ENCODE measurements around the gene STRBP.
"Not testable (repeated sequence)": the region's sequence is repeated elsewhere in the genome, so short reads cannot be mapped to it uniquely, and the experiment has no call there.

Gene STRBP

GRCh38 chr9:123261006-123261677 is 7.2 kb downstream of the STRBP start:
- no peak overlapping the region for H3K9ac ChIP-seq (ENCODE audit: low read depth, low read length)
- no peaks in the 10 kb centered on the region for H3K36me3 ChIP-seq (ENCODE audit: control insufficient read depth, insufficient read depth, low read length)
- H3K9me3 ChIP-seq (ENCODE audit: control insufficient read depth, insufficient read depth, low read length), result no peaks in the 10 kb centered on the region
- H3K27me3 ChIP-seq (ENCODE audit: control insufficient read depth, insufficient read depth, low read length), result no peaks in the 10 kb centered on the region
- no peak overlapping the region for H3K4me3 ChIP-seq (ENCODE audit: low read depth, low read length)
- H3K4me1 ChIP-seq (ENCODE audit: control insufficient read depth, insufficient read depth, low read length), result peaks cover 23% of the 10 kb centered on the region

DNA sequence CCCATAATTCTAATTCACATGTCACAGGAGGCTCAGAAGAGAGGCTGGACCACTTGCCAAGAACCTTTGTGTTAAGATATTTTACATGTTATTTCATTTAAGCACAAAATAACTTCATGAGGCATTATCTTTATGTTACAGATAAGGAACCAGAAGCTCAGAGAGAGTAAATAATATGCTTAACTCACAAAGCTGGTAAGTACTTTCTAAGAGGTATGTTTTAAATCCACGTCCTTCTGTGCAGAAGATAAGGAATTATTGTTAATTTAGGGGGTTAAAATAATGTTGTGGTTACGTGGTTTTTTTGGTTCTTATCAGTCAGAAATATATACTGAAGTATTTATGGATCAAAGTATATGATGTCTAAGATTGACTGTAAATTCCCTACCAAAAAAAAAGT is 8.0 kb downstream of the STRBP start:
- Histone ChIP-seq H3K4me1 (ENCODE audit: control insufficient read depth, insufficient read depth, low read length) (peaks cover 17% of the 10 kb centered on the region), H3K27me3 (ENCODE audit: control insufficient read depth, insufficient read depth, low read length) (no peaks in the 10 kb centered on the region), H3K9ac (ENCODE audit: low read depth, low read length) (no peak overlapping the region), H3K36me3 (ENCODE audit: control insufficient read depth, insufficient read depth, low read length) (no peaks in the 10 kb centered on the region), H3K9me3 (ENCODE audit: control insufficient read depth, insufficient read depth, low read length) (no peaks in the 10 kb centered on the region), H3K4me3 (ENCODE audit: low read depth, low read length) (no peak overlapping the region)

DNA sequence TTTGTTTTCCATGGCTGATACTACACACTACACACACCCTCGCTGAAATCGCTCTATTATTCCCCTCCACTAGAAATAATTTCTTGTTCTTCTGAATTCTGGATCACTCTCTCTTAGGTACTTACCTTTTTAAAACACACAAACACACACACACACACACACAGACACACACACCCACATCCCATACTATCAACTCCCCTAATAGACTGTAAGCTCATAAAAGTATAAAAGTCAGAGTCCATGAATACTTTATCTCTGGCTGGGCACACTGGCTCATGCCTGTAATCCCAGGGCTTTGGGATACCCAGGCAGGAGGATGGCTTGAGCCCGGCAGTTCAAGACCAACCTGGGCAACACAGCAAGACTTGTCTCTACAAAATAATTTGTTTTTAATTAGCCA is 11.1 kb downstream of the STRBP start:
- no peaks in the 10 kb centered on the region for H3K27me3 ChIP-seq (ENCODE audit: control insufficient read depth, insufficient read depth, low read length)
- H3K4me1 ChIP-seq (ENCODE audit: control insufficient read depth, insufficient read depth, low read length), result peaks cover 2% of the 10 kb centered on the region
- H3K36me3 ChIP-seq (ENCODE audit: control insufficient read depth, insufficient read depth, low read length), result no peaks in the 10 kb centered on the region
- no peak overlapping the region for H3K4me3 ChIP-seq (ENCODE audit: low read depth, low read length)
- H3K9ac ChIP-seq (ENCODE audit: low read depth, low read length), result no peak overlapping the region
- no peaks in the 10 kb centered on the region for H3K9me3 ChIP-seq (ENCODE audit: control insufficient read depth, insufficient read depth, low read length)

DNA sequence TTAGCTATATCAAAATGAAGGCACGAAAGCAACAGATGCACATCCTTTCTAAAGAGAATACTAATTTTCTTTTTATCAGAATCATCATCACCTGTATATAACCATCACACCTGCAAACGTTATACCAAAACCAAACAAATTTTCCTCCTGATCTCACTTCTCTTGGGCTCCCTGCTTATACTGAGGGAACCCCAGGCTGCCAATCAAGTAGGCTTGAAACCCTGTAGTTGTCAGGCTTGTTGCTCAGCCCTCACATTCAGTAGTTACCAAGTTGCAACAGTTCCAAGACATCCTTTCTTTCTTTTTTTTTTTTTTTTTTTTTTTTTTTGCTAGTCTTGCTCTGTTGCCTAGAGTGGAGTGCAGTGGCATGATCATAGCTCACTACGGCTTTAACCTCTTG is 12.7 kb downstream of the STRBP start:
- Histone ChIP-seq H3K4me3 (ENCODE audit: low read depth, low read length) (no peak overlapping the region), H3K4me1 (ENCODE audit: control insufficient read depth, insufficient read depth, low read length) (no peaks in the 10 kb centered on the region), H3K36me3 (ENCODE audit: control insufficient read depth, insufficient read depth, low read length) (no peaks in the 10 kb centered on the region), H3K9ac (ENCODE audit: low read depth, low read length) (no peak overlapping the region), H3K9me3 (ENCODE audit: control insufficient read depth, insufficient read depth, low read length) (no peaks in the 10 kb centered on the region), H3K27me3 (ENCODE audit: control insufficient read depth, insufficient read depth, low read length) (no peaks in the 10 kb centered on the region)

- no peaks in the 10 kb centered on the region for H3K9me3 ChIP-seq (ENCODE audit: control insufficient read depth, insufficient read depth, low read length)
Observed at GRCh38 chr9:123253204-123253603, 15.2 kb downstream of the STRBP start.

GRCh38 chr9:123251741-123252140 is 16.6 kb downstream of the STRBP start:
- Histone ChIP-seq H3K36me3 (ENCODE audit: control insufficient read depth, insufficient read depth, low read length) (no peaks in the 10 kb centered on the region), H3K4me1 (ENCODE audit: control insufficient read depth, insufficient read depth, low read length) (no peaks in the 10 kb centered on the region), H3K9ac (ENCODE audit: low read depth, low read length) (no peak overlapping the region), H3K9me3 (ENCODE audit: control insufficient read depth, insufficient read depth, low read length) (no peaks in the 10 kb centered on the region), H3K4me3 (ENCODE audit: low read depth, low read length) (no peak overlapping the region), H3K27me3 (ENCODE audit: control insufficient read depth, insufficient read depth, low read length) (no peaks in the 10 kb centered on the region)

More at GRCh38 chr9:123253204-123253603, 15.2 kb downstream of the STRBP start:
- Histone ChIP-seq H3K36me3 (ENCODE audit: control insufficient read depth, insufficient read depth, low read length) (no peaks in the 10 kb centered on the region), H3K4me1 (ENCODE audit: control insufficient read depth, insufficient read depth, low read length) (no peaks in the 10 kb centered on the region), H3K27me3 (ENCODE audit: control insufficient read depth, insufficient read depth, low read length) (no peaks in the 10 kb centered on the region), H3K4me3 (ENCODE audit: low read depth, low read length) (no peak overlapping the region), H3K9ac (ENCODE audit: low read depth, low read length) (no peak overlapping the region)

DNA sequence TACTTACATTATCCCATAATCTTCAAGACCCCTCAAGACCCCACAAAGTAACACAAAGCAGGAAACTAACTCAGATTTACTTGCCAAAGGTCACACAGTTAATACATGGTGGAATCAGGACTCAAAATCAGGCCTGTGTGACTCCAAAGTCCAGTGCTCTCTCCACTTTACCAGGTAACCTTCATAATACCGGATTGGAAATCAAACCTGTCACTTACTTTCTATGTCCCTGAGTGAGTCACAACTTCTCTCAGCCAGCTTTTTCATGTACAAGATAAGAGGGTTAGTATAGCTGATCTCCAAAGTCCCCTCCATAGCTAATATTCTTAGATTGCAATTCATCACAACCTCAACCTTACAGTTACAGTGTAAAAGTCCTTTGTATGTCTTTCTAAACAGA is 17.1 kb downstream of the STRBP start:
- no peak overlapping the region for H3K9ac ChIP-seq (ENCODE audit: low read depth, low read length)
- no peaks in the 10 kb centered on the region for H3K9me3 ChIP-seq (ENCODE audit: control insufficient read depth, insufficient read depth, low read length)
- H3K27me3 ChIP-seq (ENCODE audit: control insufficient read depth, insufficient read depth, low read length), result no peaks in the 10 kb centered on the region
- no peaks in the 10 kb centered on the region for H3K36me3 ChIP-seq (ENCODE audit: control insufficient read depth, insufficient read depth, low read length)
- peaks cover 2% of the 10 kb centered on the region for H3K4me1 ChIP-seq (ENCODE audit: control insufficient read depth, insufficient read depth, low read length)
- no peak overlapping the region for H3K4me3 ChIP-seq (ENCODE audit: low read depth, low read length)

DNA sequence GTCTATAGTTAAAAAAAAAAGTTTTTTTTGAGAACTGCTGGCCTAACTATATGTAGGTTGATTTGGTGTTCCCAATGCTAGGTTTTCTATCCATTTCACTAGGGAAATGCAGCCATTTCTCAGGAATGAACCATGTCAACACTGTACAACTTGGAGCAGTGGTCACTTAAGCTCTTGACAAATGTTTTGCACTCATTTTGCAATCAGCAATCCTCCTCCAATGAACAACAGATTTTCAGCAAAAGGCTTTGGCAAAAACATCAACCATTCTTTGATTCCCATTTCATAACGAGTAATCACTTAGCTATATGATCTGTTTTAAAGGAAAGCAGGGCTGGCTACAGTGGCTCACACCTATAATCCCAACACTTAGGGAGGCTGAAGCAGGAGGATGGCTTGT is 17.9 kb downstream of the STRBP start:
- H3K9ac ChIP-seq (ENCODE audit: low read depth, low read length), result no peak overlapping the region
- H3K4me3 ChIP-seq (ENCODE audit: low read depth, low read length), result no peak overlapping the region
- H3K36me3 ChIP-seq (ENCODE audit: control insufficient read depth, insufficient read depth, low read length), result no peaks in the 10 kb centered on the region
- no peaks in the 10 kb centered on the region for H3K9me3 ChIP-seq (ENCODE audit: control insufficient read depth, insufficient read depth, low read length)
- H3K4me1 ChIP-seq (ENCODE audit: control insufficient read depth, insufficient read depth, low read length), result peaks cover 2% of the 10 kb centered on the region
- no peaks in the 10 kb centered on the region for H3K27me3 ChIP-seq (ENCODE audit: control insufficient read depth, insufficient read depth, low read length)

DNA sequence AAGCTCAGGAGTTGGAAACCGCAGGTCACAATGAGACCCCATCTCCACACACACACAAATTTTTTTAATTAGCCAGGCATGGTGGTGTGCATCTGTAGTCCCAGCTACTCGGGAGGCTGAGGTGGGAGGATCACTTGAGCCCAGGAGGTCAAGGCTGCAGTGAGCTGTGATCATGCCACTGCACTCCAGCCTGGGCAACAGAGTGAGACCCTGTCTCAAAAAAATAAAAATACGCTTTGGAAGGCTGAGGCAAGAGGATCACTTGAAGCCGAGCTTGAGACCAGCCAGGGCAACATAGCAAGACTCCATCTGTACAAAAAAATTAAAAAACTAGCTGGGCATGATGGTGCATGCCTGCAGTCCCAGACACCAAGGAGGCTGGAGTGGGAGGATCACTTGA is 19.2 kb downstream of the STRBP start:
- not testable (repeated sequence) for H3K9ac ChIP-seq (ENCODE audit: low read depth, low read length); H3K36me3 ChIP-seq (ENCODE audit: control insufficient read depth, insufficient read depth, low read length); H3K4me1 ChIP-seq (ENCODE audit: control insufficient read depth, insufficient read depth, low read length); H3K4me3 ChIP-seq (ENCODE audit: low read depth, low read length); H3K9me3 ChIP-seq (ENCODE audit: control insufficient read depth, insufficient read depth, low read length); H3K27me3 ChIP-seq (ENCODE audit: control insufficient read depth, insufficient read depth, low read length)

GRCh38 chr9:123248630-123249029 is 19.8 kb downstream of the STRBP start:
- Histone ChIP-seq H3K27me3 (ENCODE audit: control insufficient read depth, insufficient read depth, low read length) (no peaks in the 10 kb centered on the region), H3K4me3 (ENCODE audit: low read depth, low read length) (no peak overlapping the region), H3K36me3 (ENCODE audit: control insufficient read depth, insufficient read depth, low read length) (no peaks in the 10 kb centered on the region), H3K4me1 (ENCODE audit: control insufficient read depth, insufficient read depth, low read length) (peaks cover 4% of the 10 kb centered on the region), H3K9ac (ENCODE audit: low read depth, low read length) (no peak overlapping the region), H3K9me3 (ENCODE audit: control insufficient read depth, insufficient read depth, low read length) (no peaks in the 10 kb centered on the region)

DNA sequence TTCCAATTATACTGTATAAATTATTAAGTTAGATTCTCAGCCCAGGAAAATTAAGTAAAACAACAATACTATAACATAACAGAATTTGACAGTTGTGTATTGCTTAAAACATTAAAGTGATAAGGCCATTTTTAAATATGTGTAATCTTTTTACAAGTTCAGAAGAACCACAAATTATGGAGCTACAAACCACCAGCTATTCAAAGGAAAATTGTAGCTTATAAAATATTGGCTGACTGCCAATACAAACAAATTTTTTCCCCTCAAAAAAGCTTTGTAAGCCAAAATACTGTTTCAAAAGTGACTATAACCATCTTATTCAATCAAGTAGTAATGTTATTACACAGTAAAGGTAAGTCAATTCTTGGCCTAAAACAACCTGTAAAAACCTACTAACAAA is 21.9 kb downstream of the STRBP start:
- H3K27me3 ChIP-seq (ENCODE audit: control insufficient read depth, insufficient read depth, low read length), result no peaks in the 10 kb centered on the region
- no peak overlapping the region for H3K4me3 ChIP-seq (ENCODE audit: low read depth, low read length)
- H3K9me3 ChIP-seq (ENCODE audit: control insufficient read depth, insufficient read depth, low read length), result no peaks in the 10 kb centered on the region
- no peak overlapping the region for H3K9ac ChIP-seq (ENCODE audit: low read depth, low read length)
- H3K4me1 ChIP-seq (ENCODE audit: control insufficient read depth, insufficient read depth, low read length), result peaks cover 4% of the 10 kb centered on the region
- H3K36me3 ChIP-seq (ENCODE audit: control insufficient read depth, insufficient read depth, low read length), result no peaks in the 10 kb centered on the region

GRCh38 chr9:123239726-123240125 is 28.7 kb downstream of the STRBP start:
- Histone ChIP-seq H3K27me3 (ENCODE audit: control insufficient read depth, insufficient read depth, low read length) (no peaks in the 10 kb centered on the region), H3K4me3 (ENCODE audit: low read depth, low read length) (no peak overlapping the region), H3K9me3 (ENCODE audit: control insufficient read depth, insufficient read depth, low read length) (no peaks in the 10 kb centered on the region), H3K4me1 (ENCODE audit: control insufficient read depth, insufficient read depth, low read length) (peaks cover 8% of the 10 kb centered on the region), H3K9ac (ENCODE audit: low read depth, low read length) (no peak overlapping the region), H3K36me3 (ENCODE audit: control insufficient read depth, insufficient read depth, low read length) (no peaks in the 10 kb centered on the region)

All from iPS-15b (cell line).